Measurements from ENCODE around the gene TSPAN2.
"Not testable (repeated sequence)": the region's sequence is repeated elsewhere in the genome, so short reads cannot be mapped to it uniquely, and the experiment has no call there.

TSPAN2 gene

DNA sequence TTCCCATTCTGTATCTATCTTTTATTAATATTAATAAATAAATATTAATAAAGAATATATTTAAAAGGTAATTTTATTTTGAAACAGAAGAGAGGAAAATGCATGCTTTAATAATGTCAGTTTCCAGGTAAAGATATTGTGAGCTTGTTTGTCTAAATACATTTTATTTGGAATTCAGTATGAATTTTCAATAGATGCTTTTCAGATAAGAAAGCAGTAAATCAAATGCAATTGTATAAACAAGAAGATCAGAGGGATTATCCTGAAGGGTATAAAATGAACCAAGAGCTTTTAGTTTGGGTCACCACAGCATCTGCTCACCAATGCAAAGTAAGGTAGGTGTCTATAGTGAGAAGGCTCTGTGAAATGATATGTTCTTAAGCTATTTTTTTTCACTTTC, 59.8 kb downstream of the TSPAN2 start, which contains the start of gene TSHB:
Gene TSHB, plus strand, starts transcription at position 301 of the 400 bp plus-strand sequence. CDS start 3,537 bp downstream, outside the sequence.
- DNase-seq, result no peak

DNA sequence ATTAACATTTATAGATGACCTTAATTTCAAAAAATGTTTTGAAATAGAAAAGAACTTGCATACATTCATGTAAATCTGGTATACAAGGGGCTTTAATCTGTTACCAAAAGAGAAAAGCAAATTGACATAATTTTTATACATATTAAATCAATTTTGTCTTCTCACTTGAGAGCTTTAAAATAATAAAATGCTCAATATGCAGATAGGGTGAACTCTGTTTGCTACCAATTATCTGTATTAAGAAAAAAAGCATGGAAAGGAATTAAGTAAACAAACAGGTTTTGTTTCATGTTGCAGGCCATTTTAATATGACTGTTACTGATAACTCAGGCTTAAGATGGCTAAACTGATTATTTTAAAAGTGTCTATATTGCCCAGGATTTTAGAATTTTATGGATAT, 65.7 kb downstream of the TSPAN2 start:
- DNase-seq, result no peak

DNA sequence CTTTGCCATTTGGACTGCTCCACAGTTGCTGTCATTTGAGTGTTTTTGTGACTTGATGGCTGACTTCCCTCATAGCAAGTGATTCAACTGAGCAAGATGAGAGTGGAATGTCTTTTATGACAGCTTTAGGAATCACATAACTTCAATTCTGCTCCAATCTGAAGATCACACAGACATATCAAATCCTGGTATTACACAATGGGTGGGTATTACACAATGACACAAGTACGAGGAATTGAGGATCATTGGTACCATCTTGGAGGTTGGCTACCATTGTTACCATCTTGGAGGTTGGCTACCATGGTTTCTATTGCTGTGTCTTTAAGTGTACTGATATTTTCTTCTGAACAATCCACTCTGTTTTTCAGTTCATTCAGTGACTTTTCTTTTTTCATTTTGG, 68.2 kb downstream of the TSPAN2 start:
- no peak for DNase-seq

DNA sequence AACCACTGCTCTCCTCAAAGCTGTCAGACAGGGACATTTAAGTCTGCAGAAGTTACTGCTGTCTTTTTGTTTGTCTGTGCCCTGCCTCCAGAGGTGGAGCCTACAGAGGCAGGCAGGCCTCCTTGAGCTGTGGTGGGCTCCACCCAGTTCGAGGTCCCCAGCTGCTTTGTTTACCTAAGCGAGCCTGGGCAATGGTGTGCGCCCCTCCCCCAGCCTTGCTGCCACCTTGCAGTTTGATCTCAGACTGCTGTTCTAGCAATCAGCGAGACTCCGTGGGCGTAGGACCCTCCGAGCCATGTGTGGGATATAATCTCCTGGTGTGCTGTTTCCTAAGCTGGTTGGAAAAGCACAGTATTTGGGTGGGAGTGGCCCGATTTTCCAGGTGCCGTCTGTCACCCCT, 69.8 kb downstream of the TSPAN2 start:
- DNase-seq, result not testable (repeated sequence)

DNA sequence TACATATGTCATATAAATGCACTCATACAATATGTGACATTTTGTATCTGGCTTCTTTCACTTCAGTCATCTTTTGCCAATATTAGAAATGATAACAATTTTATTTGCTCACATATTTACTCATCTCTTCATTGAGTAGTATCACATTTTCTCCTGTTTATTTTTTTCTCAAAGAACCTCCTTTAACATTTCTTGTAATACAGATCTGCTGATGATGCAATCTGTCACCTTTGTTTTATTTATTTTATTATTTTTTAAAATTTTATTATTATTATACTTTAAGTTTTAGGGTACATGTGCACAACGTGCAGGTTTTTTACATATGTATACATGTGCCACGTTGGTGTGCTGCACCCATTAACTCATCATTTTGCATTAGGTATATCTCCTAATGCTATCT, 75.5 kb downstream of the TSPAN2 start:
- no peak for DNase-seq

DNA sequence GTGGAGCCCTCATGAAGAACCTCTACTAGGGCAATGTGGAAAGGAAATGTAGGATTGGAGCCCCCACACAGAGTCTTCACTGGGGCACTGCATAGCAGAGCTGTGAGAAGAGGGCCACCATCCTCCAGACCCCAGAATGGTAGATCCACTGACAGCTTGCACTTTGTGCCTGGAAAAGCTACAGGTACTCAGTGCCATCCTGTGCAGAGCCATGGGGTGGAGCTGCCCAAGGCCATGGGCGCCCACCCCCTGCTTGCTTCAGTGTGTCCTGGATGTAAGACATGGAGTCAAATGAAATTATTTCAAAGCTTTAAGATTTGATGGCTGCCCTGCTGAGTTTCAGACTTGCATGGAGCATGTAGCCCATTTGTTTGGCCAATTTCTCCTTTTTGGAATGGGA, 76.9 kb downstream of the TSPAN2 start:
- DNase-seq, result no peak

DNA sequence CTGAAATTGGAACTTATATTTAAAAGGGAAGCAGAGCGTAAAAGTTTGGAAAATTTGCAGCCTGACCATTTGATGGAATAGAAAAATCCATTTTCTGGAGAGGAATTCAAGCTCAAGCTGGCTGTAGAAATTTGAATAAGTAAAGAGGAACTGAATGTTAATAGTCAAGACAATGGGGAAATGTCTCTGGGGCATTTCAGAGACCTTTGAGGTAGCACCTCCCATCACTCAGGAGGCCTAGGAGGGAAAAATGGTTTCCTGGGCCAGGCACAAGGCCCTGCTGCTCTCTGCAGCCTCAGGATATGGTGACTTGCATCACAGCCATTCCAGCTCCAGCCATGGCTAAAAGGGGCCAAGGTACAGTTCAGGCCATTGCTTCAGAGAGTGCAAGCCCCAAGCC, 77.3 kb downstream of the TSPAN2 start:
- no peak for DNase-seq

- no peak for DNase-seq
Measured at GRCh38 chr1:115006191-115006590, 83.1 kb downstream of the TSPAN2 start.

All from CD4-positive, alpha-beta T cell treated with Interleukin-1 beta for 1 hour (primary cell).